Tibial nerve (tissue), 3 donors: ENCODE results near the gene NKAIN4.

Experiments used
- CTCF ChIP-seq, 5 experiments: fragments of 200-600 bp in 3 of 5; fragments of 450-650 bp in 2 of 5; sonication (generic) in 3 of 5; IDR thresholded peaks; one replicate each; pipeline ENCODE4 v1.5.1; 2016 to 2019; ENCODE audit warnings: antibody characterized with exemption in 5 of 5, mild to moderate bottlenecking in 3 of 5, moderate library complexity in 2 of 5
- POLR2A ChIP-seq, 2 donors: fragments of 450-650 bp; IDR thresholded peaks; one replicate each; pipeline ENCODE4 v1.6.1; 2017; ENCODE audit warnings: antibody characterized with exemption in 2 of 2, mild to moderate bottlenecking in 2 of 2, moderate library complexity in 2 of 2

- TF ChIP-seq CTCF (IDR thresholded peaks at IDR 0.05): no peak
- no peak for TF ChIP-seq POLR2A (IDR thresholded peaks at IDR 0.05)
These were observed 7.6 kb downstream of the NKAIN4 start for GRCh38 chr20:63246490-63247288.
